ENCODE results near the gene FBXW8. TPM values are rescaled to one million over a fixed set of nuclear protein-coding genes. Genes with fewer than 3 reads are reported as not detected.
A peak's percentile ranks its signal among the peaks of the same experiment; 100 is the strongest.

The FBXW8 gene
- total RNA-seq, 3 donors from 2014 or later = 12.0 to 13.2 (median 13.1) TPM

GRCh38 chr12:117022465-117022864 is 111.7 kb downstream of the FBXW8 start:
- H3K9me3 ChIP-seq = no peaks in the 10 kb centered on the region
- intact Hi-C loops (cut with DNase I, micrococcal nuclease) = no loop called here
- TF ChIP-seq CTCF (IDR thresholded peaks at IDR 0.05) = no peak
- no peak for DNase-seq
- no peaks in the 10 kb centered on the region for H3K4me1 ChIP-seq (ENCODE audit: low read depth)
- no peaks in the 10 kb centered on the region for H3K36me3 ChIP-seq (ENCODE audit: low read depth)
- H3K4me3 ChIP-seq = no peak overlapping the region
- no peak for ATAC-seq

GRCh38 chr12:117023998-117024960 is 113.5 kb downstream of the FBXW8 start:
- DNase-seq (no peak), ATAC-seq (no peak)
- H3K9me3 ChIP-seq = no peaks in the 10 kb centered on the region
- intact Hi-C loops (cut with DNase I, micrococcal nuclease) = no loop called here
- H3K4me1 ChIP-seq (ENCODE audit: low read depth) = no peaks in the 10 kb centered on the region
- H3K36me3 ChIP-seq (ENCODE audit: low read depth) = no peaks in the 10 kb centered on the region
- no peak for TF ChIP-seq CTCF (IDR thresholded peaks at IDR 0.05)
- H3K4me3 ChIP-seq = no peak overlapping the region

GRCh38 chr12:117024961-117025480 is 114.3 kb downstream of the FBXW8 start:
- no peak for TF ChIP-seq CTCF (IDR thresholded peaks at IDR 0.05)
- Histone ChIP-seq H3K4me1 (ENCODE audit: low read depth) (no peaks in the 10 kb centered on the region), H3K9me3 (no peaks in the 10 kb centered on the region), H3K4me3 (no peak overlapping the region), H3K36me3 (ENCODE audit: low read depth) (no peaks in the 10 kb centered on the region)
- DNase-seq (no peak), ATAC-seq (no peak)
- intact Hi-C loops (cut with DNase I, micrococcal nuclease) = loop anchor here in 1 of 2 donors (5.0 kb wide), 1 partner anchor 92 kb away; no protein-coding TSS in a partner anchor

GRCh38 chr12:117025481-117026151 is 114.9 kb downstream of the FBXW8 start:
- intact Hi-C loops (cut with DNase I, micrococcal nuclease) = loop anchor here in 1 of 2 donors (5.0 kb wide), 1 partner anchor 92 kb away; no protein-coding TSS in a partner anchor
- no peak overlapping the region for H3K4me3 ChIP-seq
- peak; percentile 70 for TF ChIP-seq CTCF (IDR thresholded peaks at IDR 0.05)
- DNase-seq = peak in 2 of 3 donors; percentile 65 to 67
- no peaks in the 10 kb centered on the region for H3K36me3 ChIP-seq (ENCODE audit: low read depth)
- no peaks in the 10 kb centered on the region for H3K4me1 ChIP-seq (ENCODE audit: low read depth)
- peak; percentile 93 for ATAC-seq
- H3K9me3 ChIP-seq = no peaks in the 10 kb centered on the region

GRCh38 chr12:117026343-117026742 is 115.6 kb downstream of the FBXW8 start:
- no peak for TF ChIP-seq CTCF (IDR thresholded peaks at IDR 0.05)
- Histone ChIP-seq H3K36me3 (ENCODE audit: low read depth) (no peaks in the 10 kb centered on the region), H3K4me1 (ENCODE audit: low read depth) (no peaks in the 10 kb centered on the region), H3K4me3 (no peak overlapping the region), H3K9me3 (no peaks in the 10 kb centered on the region)
- DNase-seq (no peak), ATAC-seq (no peak)
- intact Hi-C loops (cut with DNase I, micrococcal nuclease) = loop anchor here in 1 of 2 donors (5.0 kb wide), 1 partner anchor 91 kb away; no protein-coding TSS in a partner anchor

Data from mucosa of descending colon (tissue), 3 donors.